H9 (cell line): Measurements from ENCODE around the gene BLOC1S5. TPM values are rescaled to one million over a fixed set of nuclear protein-coding genes. Genes with fewer than 3 reads are reported as not detected.

ENCODE experiments used
- DNase-seq: peaks from one replicate; pipeline ENCODE4 v3.0.0-alpha.2; 2017
- H2AFZ ChIP-seq: one replicate; pipeline ENCODE4 v1.6.1; 2013; ENCODE audit warnings: mild to moderate bottlenecking, low read length, control low read depth, moderate library complexity
- H2AK5ac ChIP-seq: 2 replicates; pipeline ENCODE4 v1.6.1; 2013; ENCODE audit warnings: low read length, control low read depth, mixed read lengths; ENCODE audit not compliant: insufficient read length
- H2BK120ac ChIP-seq: one replicate; pipeline ENCODE4 v1.6.1; 2013; ENCODE audit warnings: low read depth, mild to moderate bottlenecking, low read length, control low read depth, inconsistent platforms; ENCODE audit not compliant: poor library complexity, severe bottlenecking
- H2BK12ac ChIP-seq: 2 replicates; pipeline ENCODE4 v1.6.1; 2013; ENCODE audit warnings: low read length, control low read depth, mixed read lengths, low read depth; ENCODE audit not compliant: insufficient read length
- H2BK15ac ChIP-seq: 2 replicates; pipeline ENCODE4 v1.6.1; 2013; ENCODE audit warnings: low read depth, low read length, control low read depth
- H2BK20ac ChIP-seq: one replicate; pipeline ENCODE4 v1.6.1; 2013; ENCODE audit warnings: low read depth, mild to moderate bottlenecking, low read length, control low read depth, inconsistent platforms; ENCODE audit not compliant: poor library complexity, severe bottlenecking
- H2BK5ac ChIP-seq: 2 replicates; pipeline ENCODE4 v1.6.1; 2013; ENCODE audit warnings: low read length, control low read depth, mixed read lengths; ENCODE audit not compliant: insufficient read length
- H3K14ac ChIP-seq: 2 replicates; pipeline ENCODE4 v1.6.1; 2013; ENCODE audit warnings: low read length, control low read depth; ENCODE audit not compliant: insufficient read depth
- H3K18ac ChIP-seq: 2 replicates; pipeline ENCODE4 v1.6.1; 2013; ENCODE audit warnings: low read depth, mild to moderate bottlenecking, mixed read lengths, low read length, control low read depth; ENCODE audit not compliant: insufficient read length
- H3K23ac ChIP-seq: 2 replicates; pipeline ENCODE4 v1.6.1; 2013; ENCODE audit warnings: low read length, control low read depth, mixed read lengths, low read depth; ENCODE audit not compliant: insufficient read length
- H3K23me2 ChIP-seq: 2 replicates; pipeline ENCODE4 v1.6.1; 2013; ENCODE audit warnings: low read depth, mild to moderate bottlenecking, mixed read lengths, low read length, control low read depth; ENCODE audit not compliant: insufficient read length, poor library complexity, severe bottlenecking
- H3K27ac ChIP-seq: 2 replicates; pipeline ENCODE4 v1.5.1; 2013; ENCODE audit warnings: low read length, control low read depth, mixed read lengths, low read depth; ENCODE audit not compliant: insufficient read length
- H3K27me3 ChIP-seq: 2 replicates; pipeline ENCODE4 v1.6.1; 2013; ENCODE audit warnings: low read length, control low read depth, inconsistent platforms; ENCODE audit not compliant: insufficient read depth
- H3K4ac ChIP-seq: 2 replicates; pipeline ENCODE4 v1.6.1; 2013; ENCODE audit warnings: low read depth, mild to moderate bottlenecking, control low read depth, inconsistent platforms, low read length, moderate library complexity
- H3K4me1 ChIP-seq: 2 replicates; pipeline ENCODE4 v1.6.1; 2013; ENCODE audit warnings: low read length, control low read depth, inconsistent platforms; ENCODE audit not compliant: insufficient read depth
- H3K4me2 ChIP-seq: 2 replicates; pipeline ENCODE4 v1.6.1; 2013; ENCODE audit warnings: low read length, control low read depth, mixed read lengths; ENCODE audit not compliant: insufficient read length, insufficient read depth
- H3K56ac ChIP-seq: 2 replicates; pipeline ENCODE4 v1.6.1; 2013; ENCODE audit warnings: low read depth, mild to moderate bottlenecking, mixed read lengths, low read length, control low read depth; ENCODE audit not compliant: insufficient read length
- H3K79me1 ChIP-seq: 2 replicates; pipeline ENCODE4 v1.6.1; 2013; ENCODE audit warnings: low read depth, mild to moderate bottlenecking, moderate library complexity, low read length, control low read depth, inconsistent platforms; ENCODE audit not compliant: insufficient read depth, poor library complexity, severe bottlenecking
- H3K79me2 ChIP-seq: 2 replicates; pipeline ENCODE4 v1.6.1; 2013; ENCODE audit warnings: low read length, control low read depth, inconsistent platforms; ENCODE audit not compliant: insufficient read depth
- H3K9ac ChIP-seq: 2 replicates; pipeline ENCODE4 v1.6.1; 2013; ENCODE audit warnings: low read length, control low read depth, mixed read lengths; ENCODE audit not compliant: insufficient read length; ENCODE audit errors: extremely low read depth
- H3K9me3 ChIP-seq: one replicate; pipeline ENCODE4 v1.6.1; 2013; ENCODE audit warnings: low read depth, low read length, inconsistent platforms; ENCODE audit not compliant: control insufficient read depth
- H3T11ph ChIP-seq: one replicate; pipeline ENCODE4 v1.6.1; 2013; ENCODE audit warnings: mild to moderate bottlenecking, low read length, control low read depth, inconsistent platforms
- H4K20me1 ChIP-seq: one replicate; pipeline ENCODE4 v1.6.1; 2013; ENCODE audit not compliant: control insufficient read depth, insufficient read length, insufficient read depth
- H4K5ac ChIP-seq: 2 replicates; pipeline ENCODE4 v1.6.1; 2013; ENCODE audit warnings: low read depth, mild to moderate bottlenecking, mixed read lengths, low read length, control low read depth; ENCODE audit not compliant: insufficient read length
- H4K8ac ChIP-seq: replicated peaks from 2 replicates; pipeline ENCODE4 v1.6.1; 2013; ENCODE audit warnings: low read length, control low read depth, mixed read lengths, low read depth; ENCODE audit not compliant: insufficient read length
- H4K91ac ChIP-seq: 2 replicates; pipeline ENCODE4 v1.6.1; 2013; ENCODE audit warnings: low read depth, mild to moderate bottlenecking, moderate library complexity, mixed read lengths, low read length, control low read depth; ENCODE audit not compliant: insufficient read length
- H3K27ac Mint-ChIP-seq, 3 experiments: 2 replicates in 2 of 3; 3 replicates in 1 of 3; pipeline ENCODE4 v1.8.0; 2020 to 2021; ENCODE audit warnings: mixed read lengths in 3 of 3, mild to moderate bottlenecking in 1 of 3, moderate library complexity in 1 of 3
- H3K27me3 Mint-ChIP-seq: 2 replicates; pipeline ENCODE4 v1.8.0; 2021; ENCODE audit warnings: low read depth, mild to moderate bottlenecking, moderate library complexity, mixed read lengths
- H3K36me3 Mint-ChIP-seq, 3 experiments: 2 replicates in 2 of 3; 3 replicates in 1 of 3; pipeline ENCODE4 v1.8.0; 2020 to 2021; ENCODE audit warnings: low read depth in 3 of 3, mixed read lengths in 3 of 3; ENCODE audit not compliant: insufficient read depth in 1 of 3
- H3K4me1 Mint-ChIP-seq, 2 experiments: 2 replicates each; pipeline ENCODE4 v1.8.0; 2020; ENCODE audit warnings: mixed read lengths in 2 of 2
- H3K4me3 Mint-ChIP-seq, 2 experiments: 2 replicates in 1 of 2; 3 replicates in 1 of 2; pipeline ENCODE4 v1.8.0; 2020 to 2021; ENCODE audit warnings: mild to moderate bottlenecking in 2 of 2, mixed read lengths in 2 of 2, moderate library complexity in 1 of 2
- H3K9me3 Mint-ChIP-seq, 2 experiments: 2 replicates in 1 of 2; 3 replicates in 1 of 2; pipeline ENCODE4 v1.8.0; 2020; ENCODE audit warnings: mild to moderate bottlenecking in 2 of 2, mixed read lengths in 2 of 2, moderate library complexity in 1 of 2
- CTCF ChIP-seq: fragments of 200-600 bp; sonication (generic); conservative IDR thresholded peaks from 3 replicates; pipeline ENCODE4 v1.8.0; 2021; ENCODE audit warnings: antibody characterized with exemption, mild to moderate bottlenecking
- WGBS: extraction: QIAGEN DNeasy Blood & Tissue Kit; methylation state at CpG from one replicate; pipeline ENCODE4 v1.1.7; 2013; ENCODE audit warnings: missing lambda C conversion rate, low lambda C conversion rate, mixed read lengths; ENCODE audit not compliant: insufficient read length; ENCODE audit errors: extremely low coverage; 5-methylcytosine and 5-hydroxymethylcytosine counted together
- total RNA-seq: library from RNA; stranded (reverse); gene quantifications from 2 replicates; pipeline ENCODE4 v1.2.1, GENCODE V29; 2021

BLOC1S5 gene
- total RNA-seq, 1 experiment from 2014 or later = 15.6 TPM

GRCh38 chr6:8057263-8057662, 6.9 kb downstream of the BLOC1S5 start:
- no peaks in the 10 kb centered on the region for H3K27me3 Mint-ChIP-seq

More at GRCh38 chr6:8057263-8057662, 6.9 kb downstream of the BLOC1S5 start:
- Histone ChIP-seq H2BK12ac (no peak overlapping the region), H4K8ac (no peak overlapping the region), H3T11ph (no peak overlapping the region), H4K20me1 (no peaks in the 10 kb centered on the region), H3K23ac (no peak overlapping the region), H3K4me1 (no peaks in the 10 kb centered on the region), H3K79me1 (no peaks in the 10 kb centered on the region), H3K27ac (no peak overlapping the region), H3K9me3 (no peaks in the 10 kb centered on the region), H2BK15ac (no peak overlapping the region), H2BK20ac (no peak overlapping the region), H3K56ac (no peak overlapping the region), H4K5ac (no peak overlapping the region), H3K18ac (no peak overlapping the region), H3K9ac (no peak overlapping the region), H2AFZ (no peak overlapping the region), H2BK120ac (no peak overlapping the region), H4K91ac (no peak overlapping the region), H3K4me2 (no peak overlapping the region), H3K14ac (no peak overlapping the region), H2BK5ac (no peak overlapping the region), H3K4ac (no peak overlapping the region), H3K27me3 (no peaks in the 10 kb centered on the region), H2AK5ac (no peak overlapping the region), H3K79me2 (no peaks in the 10 kb centered on the region), H3K23me2 (no peaks in the 10 kb centered on the region)
- no peak for TF ChIP-seq CTCF
- no peak for DNase-seq
- Mint-ChIP-seq H3K4me3 (no peak overlapping the region), H3K4me1 (no peaks in the 10 kb centered on the region; a peak in 1 of 4 replicates), H3K27ac (no peak overlapping the region), H3K36me3 (peaks cover 12 to 52% (median 40%) of the 10 kb centered on the region in 3 experiments; a peak in 6 of 7 replicates), H3K9me3 (no peaks in the 10 kb centered on the region)
- WGBS = no CpG with 5 or more reads among the region's 4 CpGs
